Activated naive CD8-positive, alpha-beta T cell treated with anti-CD3 and anti-CD28 coated beads, Interleukin-2, amount 10 ng/mL, durations not matched to agents 7 days and 5 days (primary cell): ENCODE data around the gene ACTR1A. TPM values are rescaled to one million over a fixed set of nuclear protein-coding genes. Genes with fewer than 3 reads are reported as not detected.

ENCODE experiments used
- ATAC-seq: fragments of 150-1000 bp; cut with Tn5 transposase; one replicate; pipeline ENCODE4 v1.10.0; 2021; ENCODE audit warnings: low read depth, moderate library complexity
- POLR2A ChIA-PET: fragments of 350-600 bp; sonication (Branson Sonifier 250); formaldehyde crosslinking; loops from one replicate; lab custom pipeline; 2021; ENCODE audit warnings: antibody characterized with exemption; lab: Charles Lee
- DNase-seq: peaks from one replicate; pipeline ENCODE4 v3.0.0; 2021
- H3K27ac Mint-ChIP-seq: one replicate; pipeline ENCODE4 v1.8.0; 2022; ENCODE audit warnings: mild to moderate bottlenecking, mixed read lengths
- H3K27me3 Mint-ChIP-seq: one replicate; pipeline ENCODE4 v1.8.0; 2022; ENCODE audit warnings: mild to moderate bottlenecking, moderate library complexity, mixed read lengths
- H3K36me3 Mint-ChIP-seq: one replicate; pipeline ENCODE4 v1.8.0; 2021; ENCODE audit warnings: mild to moderate bottlenecking, mixed read lengths
- H3K4me1 Mint-ChIP-seq: one replicate; pipeline ENCODE4 v1.8.0; 2021; ENCODE audit warnings: mixed read lengths
- H3K4me3 Mint-ChIP-seq: one replicate; pipeline ENCODE4 v1.8.0; 2022; ENCODE audit warnings: mild to moderate bottlenecking, moderate library complexity, mixed read lengths
- H3K9me3 Mint-ChIP-seq: one replicate; pipeline ENCODE4 v1.8.0; 2021; ENCODE audit warnings: mixed read lengths
- microRNA-seq: library from miRNA; unstranded; fragments of <30 nt; microRNA quantifications from one replicate; pipeline ENCODE4 v1.2.0, GENCODE V29; 2022
- total RNA-seq, 2 experiments: library from RNA; stranded (reverse); gene quantifications; one replicate each; pipeline ENCODE4 v1.2.3, GENCODE V29; 2021

The ACTR1A gene
- total RNA-seq, 2 experiments from 2014 or later = 64.8 to 67.6 TPM

- peaks cover 43% of the 10 kb centered on the region for H3K4me1 Mint-ChIP-seq
- H3K27me3 Mint-ChIP-seq = no peaks in the 10 kb centered on the region
- ATAC-seq = no peak
- H3K9me3 Mint-ChIP-seq = no peaks in the 10 kb centered on the region
- no peak for DNase-seq
- H3K36me3 Mint-ChIP-seq = peaks cover 19% of the 10 kb centered on the region
- H3K4me3 Mint-ChIP-seq = peak overlapping the region; percentile 90
- H3K27ac Mint-ChIP-seq = peak overlapping the region; percentile 91
- POLR2A ChIA-PET = interaction anchor here (0.6 to 8.3 kb wide), 8 partner anchors 12 to 174 kb away, joined by 3 to 163 read pairs (median 16); partner anchors contain the start of genes C10orf95, FBXL15 and NFKB2
Observed at GRCh38 chr10:102434394-102435132, 67.9 kb downstream of the ACTR1A start.

GRCh38 chr10:102433619-102434046 lies 68.9 kb downstream of the ACTR1A start:
- Mint-ChIP-seq H3K27me3 (no peaks in the 10 kb centered on the region), H3K27ac (peak overlapping the region; percentile 94), H3K36me3 (peaks cover 19% of the 10 kb centered on the region), H3K4me3 (peak overlapping the region; percentile 87), H3K9me3 (no peaks in the 10 kb centered on the region), H3K4me1 (peaks cover 43% of the 10 kb centered on the region)
- DNase-seq (no peak), ATAC-seq (no peak)
- POLR2A ChIA-PET = interaction anchor here (1.5 to 8.3 kb wide), 5 partner anchors 11 to 45 kb away, joined by 3 to 163 read pairs (median 30); partner anchors contain the start of genes C10orf95, FBXL15 and NFKB2

GRCh38 chr10:102432162-102432950 lies 70.2 kb downstream of the ACTR1A start, which contains the start of gene CUEDC2:
TSS of gene CUEDC2 (minus strand) at chr10:102432574. CDS start at chr10:102425188, 7,386 bp downstream.
- POLR2A ChIA-PET = interaction anchor here (0.6 to 8.3 kb wide), 21 partner anchors 8 to 935 kb away, joined by 3 to 163 read pairs (median 4); partner anchors contain the start of genes C10orf95, FBXL15, NFKB2 and NOLC1
- peak within 1 kb of the TSS; percentile 87 for H3K4me3 Mint-ChIP-seq
- H3K27ac Mint-ChIP-seq = peak within 1 kb of the TSS; percentile 94
- H3K9me3 Mint-ChIP-seq = no peaks in the 10 kb centered on the region
- H3K36me3 Mint-ChIP-seq = peaks cover 7% of the 10 kb centered on the region
- no peaks in the 10 kb centered on the region for H3K27me3 Mint-ChIP-seq
- DNase-seq = peak; percentile 98
- peaks cover 36% of the 10 kb centered on the region for H3K4me1 Mint-ChIP-seq
- peak; percentile 92 for ATAC-seq

- Mint-ChIP-seq H3K36me3 (peaks cover 7% of the 10 kb centered on the region), H3K27ac (peak overlapping the region; percentile 94), H3K9me3 (no peaks in the 10 kb centered on the region), H3K4me3 (peak overlapping the region; percentile 87), H3K4me1 (peaks cover 36% of the 10 kb centered on the region), H3K27me3 (no peaks in the 10 kb centered on the region)
- DNase-seq (no peak), ATAC-seq (no peak)
- POLR2A ChIA-PET = interaction anchor here (0.6 to 8.3 kb wide), 8 partner anchors 9 to 936 kb away, joined by 3 to 163 read pairs (median 7); partner anchors contain the start of genes C10orf95, FBXL15, NFKB2 and SUFU
Observed at GRCh38 chr10:102431452-102432124, 70.9 kb downstream of the ACTR1A start.

GRCh38 chr10:102429468-102429867 lies 73.0 kb downstream of the ACTR1A start:
- no peak for ATAC-seq
- POLR2A ChIA-PET = interaction anchor here (8.3 kb wide), 1 partner anchor 7 kb away, joined by 140 read pairs; the partner anchor contains the start of gene FBXL15

More at GRCh38 chr10:102429468-102429867, 73.0 kb downstream of the ACTR1A start:
- H3K27me3 Mint-ChIP-seq = no peaks in the 10 kb centered on the region
- H3K36me3 Mint-ChIP-seq = peaks cover 8% of the 10 kb centered on the region
- H3K4me3 Mint-ChIP-seq = no peak overlapping the region
- DNase-seq = no peak
- no peaks in the 10 kb centered on the region for H3K9me3 Mint-ChIP-seq
- peaks cover 29% of the 10 kb centered on the region for H3K4me1 Mint-ChIP-seq
- no peak overlapping the region for H3K27ac Mint-ChIP-seq

Small RNAs within 50 kb of the gene (microRNA-seq; reads per million reads assigned to microRNA genes)
- gene MIR146B = 15,692 reads per million, percentile 96 among the genes with 10 or more reads in this experiment

Other genes with a start within 250 kb of the ACTR1A start
- gene NFKB2, start 107.0 kb downstream of the ACTR1A start, total RNA-seq = 100 to 1,000 TPM; 103 to 104 TPM
- 1 to 10 TPM; 3.6 to 4.3 TPM for gene PSD, start 83.9 kb downstream of the ACTR1A start, total RNA-seq
- 10 to 100 TPM; 11.7 to 16.3 TPM for gene FBXL15, start 81.9 kb downstream of the ACTR1A start, total RNA-seq
- gene CUEDC2, start 70.1 kb downstream of the ACTR1A start, total RNA-seq = 10 to 100 TPM; 68.6 to 70.3 TPM
- under 1 TPM; 0.28 to 0.54 TPM for gene C10orf95, start 51.2 kb downstream of the ACTR1A start, total RNA-seq
- gene SUFU, start 1.3 kb upstream of the ACTR1A start, total RNA-seq = 10 to 100 TPM; 13.1 to 13.4 TPM
- gene TRIM8, start 141.8 kb upstream of the ACTR1A start, total RNA-seq = 10 to 100 TPM; 54.7 to 55.1 TPM
- gene ARL3, start 211.7 kb upstream of the ACTR1A start, total RNA-seq = 1 to 10 TPM; 4.6 TPM
- 10 to 100 TPM; 19.4 to 21.1 TPM for gene SFXN2, start 211.9 kb upstream of the ACTR1A start, total RNA-seq
- 10 to 100 TPM; 31.0 to 31.4 TPM for gene WBP1L, start 241.2 kb upstream of the ACTR1A start, total RNA-seq